ENCODE results near the gene MGMT.

The MGMT gene

GRCh38 chr10:129568583-129569344 lies 101.7 kb downstream of the MGMT start:
- intact Hi-C loops (cut with DNase I), result no loop called here
- no peak for DNase-seq

- no peak for DNase-seq
- intact Hi-C loops (cut with DNase I), result no loop called here
These were observed 103.1 kb downstream of the MGMT start for GRCh38 chr10:129570185-129570584.

- intact Hi-C loops (cut with DNase I), result no loop called here
- DNase-seq, result peak in 1 of 10 donors; percentile 64
These were observed 112.2 kb downstream of the MGMT start for GRCh38 chr10:129579228-129579627.

- intact Hi-C loops (cut with DNase I), result no loop called here
- peak in 1 of 10 donors; percentile 42 for DNase-seq
These were observed 113.0 kb downstream of the MGMT start for GRCh38 chr10:129580010-129580409.

GRCh38 chr10:129580901-129581300 lies 113.9 kb downstream of the MGMT start:
- DNase-seq, result no peak
- intact Hi-C loops (cut with DNase I), result no loop called here

- peak in 1 of 10 donors; percentile 31 for DNase-seq
- intact Hi-C loops (cut with DNase I), result no loop called here
These were observed 114.9 kb downstream of the MGMT start for GRCh38 chr10:129581827-129582411.

- intact Hi-C loops (cut with DNase I), result no loop called here
- peak in 1 of 10 donors; percentile 33 for DNase-seq
These were observed 116.8 kb downstream of the MGMT start for GRCh38 chr10:129583831-129584230.

GRCh38 chr10:129586898-129587443 lies 119.9 kb downstream of the MGMT start:
- no peak for DNase-seq
- intact Hi-C loops (cut with DNase I), result no loop called here

- intact Hi-C loops (cut with DNase I), result no loop called here
- DNase-seq, result peak in 1 of 10 donors; percentile 71
These were observed 122.5 kb downstream of the MGMT start for GRCh38 chr10:129589546-129589945.

- intact Hi-C loops (cut with DNase I), result no loop called here
- DNase-seq, result peak in 1 of 10 donors; percentile 41
These were observed 126.9 kb downstream of the MGMT start for GRCh38 chr10:129593953-129594352.

GRCh38 chr10:129594811-129595210 lies 127.8 kb downstream of the MGMT start:
- intact Hi-C loops (cut with DNase I), result no loop called here

GRCh38 chr10:129598413-129598812 lies 131.4 kb downstream of the MGMT start:
- intact Hi-C loops (cut with DNase I), result no loop called here

More at GRCh38 chr10:129594811-129595210, 127.8 kb downstream of the MGMT start:
- peak in 1 of 10 donors; percentile 47 for DNase-seq

GRCh38 chr10:129599160-129599559 lies 132.1 kb downstream of the MGMT start:
- intact Hi-C loops (cut with DNase I), result no loop called here
- DNase-seq, result no peak

More at GRCh38 chr10:129598413-129598812, 131.4 kb downstream of the MGMT start:
- no peak for DNase-seq

- no peak for DNase-seq
- intact Hi-C loops (cut with DNase I), result no loop called here
These were observed 134.7 kb downstream of the MGMT start for GRCh38 chr10:129601737-129602136.

- DNase-seq, result no peak
- intact Hi-C loops (cut with DNase I), result no loop called here
These were observed 136.0 kb downstream of the MGMT start for GRCh38 chr10:129602938-129603535.

- no peak for DNase-seq
- intact Hi-C loops (cut with DNase I), result no loop called here
These were observed 137.4 kb downstream of the MGMT start for GRCh38 chr10:129604333-129605032.

GRCh38 chr10:129605266-129605985 lies 138.4 kb downstream of the MGMT start:
- intact Hi-C loops (cut with DNase I), result no loop called here
- DNase-seq, result no peak

GRCh38 chr10:129605986-129606518 lies 139.0 kb downstream of the MGMT start:
- no peak for DNase-seq

GRCh38 chr10:129607607-129608109 lies 140.6 kb downstream of the MGMT start:
- DNase-seq, result no peak
- intact Hi-C loops (cut with DNase I), result no loop called here

More at GRCh38 chr10:129605986-129606518, 139.0 kb downstream of the MGMT start:
- intact Hi-C loops (cut with DNase I), result no loop called here
